C4-2B (cell line): ENCODE measurements around the gene CDH20.

Source experiments
- ZFX ChIP-seq: fragments of 450-650 bp; IDR thresholded peaks from 2 replicates; pipeline ENCODE4 v1.6.1; 2017
- TF ChIP-seq, protein P1 (sequence below): fragments of 450-650 bp; conservative IDR thresholded peaks from 2 replicates; pipeline ENCODE4 v1.5.1; 2017; ENCODE audit warnings: mild to moderate bottlenecking

DNA sequence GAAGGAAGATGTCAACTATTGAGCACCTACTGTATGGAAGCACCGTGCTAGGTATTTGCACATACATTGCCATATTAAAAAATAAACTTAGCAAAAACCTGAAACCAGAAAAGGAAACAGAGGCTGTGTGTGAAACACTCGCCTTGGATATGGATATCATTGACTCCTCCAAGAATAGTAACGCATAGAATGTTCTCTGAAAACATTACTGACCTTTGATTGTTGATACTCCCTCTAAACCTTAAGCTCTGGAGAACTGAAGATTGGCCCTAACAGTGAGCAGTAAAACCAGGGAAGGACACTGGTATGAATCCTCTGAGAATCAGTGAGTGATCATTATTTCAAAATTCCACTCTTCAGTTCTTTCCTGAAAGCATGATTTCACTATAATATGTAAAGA is 236.8 kb downstream of the CDH20 start:
- TF ChIP-seq, protein P1, sequence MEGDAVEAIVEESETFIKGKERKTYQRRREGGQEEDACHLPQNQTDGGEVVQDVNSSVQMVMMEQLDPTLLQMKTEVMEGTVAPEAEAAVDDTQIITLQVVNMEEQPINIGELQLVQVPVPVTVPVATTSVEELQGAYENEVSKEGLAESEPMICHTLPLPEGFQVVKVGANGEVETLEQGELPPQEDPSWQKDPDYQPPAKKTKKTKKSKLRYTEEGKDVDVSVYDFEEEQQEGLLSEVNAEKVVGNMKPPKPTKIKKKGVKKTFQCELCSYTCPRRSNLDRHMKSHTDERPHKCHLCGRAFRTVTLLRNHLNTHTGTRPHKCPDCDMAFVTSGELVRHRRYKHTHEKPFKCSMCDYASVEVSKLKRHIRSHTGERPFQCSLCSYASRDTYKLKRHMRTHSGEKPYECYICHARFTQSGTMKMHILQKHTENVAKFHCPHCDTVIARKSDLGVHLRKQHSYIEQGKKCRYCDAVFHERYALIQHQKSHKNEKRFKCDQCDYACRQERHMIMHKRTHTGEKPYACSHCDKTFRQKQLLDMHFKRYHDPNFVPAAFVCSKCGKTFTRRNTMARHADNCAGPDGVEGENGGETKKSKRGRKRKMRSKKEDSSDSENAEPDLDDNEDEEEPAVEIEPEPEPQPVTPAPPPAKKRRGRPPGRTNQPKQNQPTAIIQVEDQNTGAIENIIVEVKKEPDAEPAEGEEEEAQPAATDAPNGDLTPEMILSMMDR = no peak
- no peak for TF ChIP-seq ZFX
